Caki2 (cell line): ENCODE data around the gene TMEM52B. TPM values are rescaled to one million over a fixed set of nuclear protein-coding genes. Genes with fewer than 3 reads are reported as not detected.
"Not testable (repeated sequence)": the region's sequence is repeated elsewhere in the genome, so short reads cannot be mapped to it uniquely, and the experiment has no call there.

Source experiments
- DNase-seq: peaks from one replicate; pipeline ENCODE4 v3.0.0-alpha.2; 2015; ENCODE audit warnings: low read depth
- in situ Hi-C: cut with HindIII; loops from 2 replicates; pipeline ENCODE4 v1.10.0; 2016; ENCODE audit warnings: low sequenced_read_pairs, low pct_unique_long_range_greater_than_20kb, mixed read lengths
- total RNA-seq: library from RNA; depleted of rRNA; stranded (reverse); fragments of >200 nt; shearing (Covaris generic); gene quantifications from 2 replicates; pipeline ENCODE4 v1.2.3, GENCODE V29; 2014; ENCODE audit warnings: low replicate concordance

Gene TMEM52B
- total RNA-seq, 1 experiment from 2014 or later: not detected

- in situ Hi-C loops, DNase-seq: not testable (repeated sequence)
Observed at GRCh38 chr12:10204495-10204894, 25.7 kb downstream of the TMEM52B start.

- in situ Hi-C loops: no loop called here
- DNase-seq: no peak
Observed at GRCh38 chr12:10205220-10205807, 26.5 kb downstream of the TMEM52B start.

GRCh38 chr12:10207136-10207535 lies 28.3 kb downstream of the TMEM52B start:
- in situ Hi-C loops: no loop called here
- no peak for DNase-seq

DNA sequence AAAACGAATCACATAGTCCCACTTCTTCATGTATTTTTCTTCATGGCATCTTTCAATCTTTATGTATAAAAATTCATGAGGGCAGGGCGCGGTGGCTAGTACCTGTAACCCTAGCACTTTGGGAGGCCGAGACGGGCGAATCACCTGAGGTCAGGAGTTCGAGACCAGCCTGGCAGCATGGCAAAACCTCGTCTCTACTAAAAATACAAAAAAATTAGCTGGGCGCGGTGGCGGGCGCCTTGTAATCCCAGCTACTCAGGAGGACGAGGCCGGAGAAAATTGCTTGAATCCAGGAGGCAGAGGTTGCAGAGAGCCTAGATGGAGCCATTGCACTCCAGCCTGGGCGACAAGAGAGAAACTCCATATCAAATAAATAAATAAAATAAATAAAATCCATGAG lies 31.4 kb downstream of the TMEM52B start:
- in situ Hi-C loops: no loop called here

GRCh38 chr12:10211101-10211939 lies 32.5 kb downstream of the TMEM52B start:
- DNase-seq: no peak
- in situ Hi-C loops: no loop called here

More for the DNA sequence above, 31.4 kb downstream of the TMEM52B start:
- no peak for DNase-seq

GRCh38 chr12:10211940-10212738 lies 33.3 kb downstream of the TMEM52B start:
- peak; percentile 99 for DNase-seq
- in situ Hi-C loops: no loop called here

DNA sequence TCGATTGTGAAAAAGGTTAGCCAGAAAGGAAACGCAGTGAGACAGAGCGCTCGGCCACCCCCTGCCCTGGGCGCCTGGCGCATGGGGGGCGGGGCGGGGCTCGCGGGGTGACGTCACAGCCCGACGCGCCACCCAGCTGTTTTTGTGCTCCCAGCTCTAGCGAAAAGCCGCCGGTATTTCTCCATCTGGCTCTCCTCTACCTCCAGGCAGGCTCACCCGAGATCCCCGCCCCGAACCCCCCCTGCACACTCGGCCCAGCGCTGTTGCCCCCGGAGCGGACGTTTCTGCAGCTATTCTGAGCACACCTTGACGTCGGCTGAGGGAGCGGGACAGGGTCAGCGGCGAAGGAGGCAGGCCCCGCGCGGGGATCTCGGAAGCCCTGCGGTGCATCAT lies 33.9 kb downstream of the TMEM52B start, which contains the start of gene GABARAPL1:
GABARAPL1 (plus strand) TSS at position 139 of the 393 bp plus-strand sequence; CDS start at position 392, 253 bp downstream.
- no peak for DNase-seq

GRCh38 chr12:10213168-10214135 lies 34.6 kb downstream of the TMEM52B start:
- DNase-seq: peak; percentile 62
- in situ Hi-C loops: no loop called here

More for the DNA sequence above, 33.9 kb downstream of the TMEM52B start, which contains the start of gene GABARAPL1:
- in situ Hi-C loops: no loop called here

DNA sequence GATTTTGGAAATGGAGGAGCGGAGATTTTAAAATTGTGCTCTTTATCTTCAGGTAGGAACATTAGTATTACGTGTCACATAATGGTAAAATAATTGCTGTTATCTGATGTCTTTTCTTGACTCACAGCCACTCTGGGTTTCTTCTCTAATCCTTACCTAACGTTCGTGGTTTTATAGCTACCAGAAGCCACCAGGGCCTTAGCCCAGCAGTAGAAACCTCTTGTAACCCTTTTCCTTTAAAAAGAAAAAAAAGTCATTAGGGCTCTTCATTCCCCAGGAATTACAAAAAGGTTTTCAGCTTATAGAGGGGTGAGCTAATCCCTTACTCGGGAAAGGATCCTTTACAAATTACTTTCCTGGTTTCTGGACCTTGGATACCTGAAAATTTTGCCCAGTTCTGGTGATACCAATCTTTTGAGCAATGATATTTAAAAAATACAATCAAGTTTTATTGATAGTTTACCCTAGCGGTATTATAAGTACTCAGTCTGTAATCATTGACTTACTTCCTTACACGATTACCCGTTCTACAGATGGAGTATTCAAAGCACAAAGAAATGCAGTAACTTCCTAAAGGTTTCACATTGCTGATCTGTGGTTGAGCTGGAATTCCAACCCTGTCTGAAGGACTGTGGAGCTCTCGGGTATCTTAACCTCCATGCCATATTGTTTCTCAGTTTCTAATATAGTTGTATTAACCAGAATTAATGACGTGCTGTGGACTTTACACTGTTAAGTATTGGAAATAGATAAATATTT lies 35.5 kb downstream of the TMEM52B start:
- DNase-seq: peak; percentile 55
- in situ Hi-C loops: no loop called here

GRCh38 chr12:10214895-10215267 lies 36.0 kb downstream of the TMEM52B start:
- in situ Hi-C loops: no loop called here
- peak; percentile 81 for DNase-seq

- no peak for DNase-seq
- in situ Hi-C loops: no loop called here
Observed at GRCh38 chr12:10215436-10215835, 36.6 kb downstream of the TMEM52B start.

DNA sequence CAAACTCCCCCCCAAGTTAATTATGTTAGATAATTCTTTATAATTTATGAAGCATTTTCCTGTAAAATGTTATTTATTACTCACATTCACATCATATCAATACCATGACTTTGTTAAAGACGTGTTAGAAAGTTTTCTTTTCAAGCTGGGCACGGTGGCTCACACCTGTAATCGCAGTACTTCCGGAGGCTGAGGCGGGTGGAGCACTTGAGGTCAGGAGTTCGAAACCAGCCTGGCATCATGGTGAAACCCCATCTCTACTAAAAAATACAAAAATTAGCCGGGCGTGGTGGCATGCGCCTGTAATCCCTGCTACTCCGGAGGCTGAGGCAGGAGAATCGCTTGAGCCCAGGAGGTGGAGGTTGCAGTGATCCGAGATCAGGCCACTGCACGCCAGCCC lies 37.1 kb downstream of the TMEM52B start:
- DNase-seq, in situ Hi-C loops: not testable (repeated sequence)

DNA sequence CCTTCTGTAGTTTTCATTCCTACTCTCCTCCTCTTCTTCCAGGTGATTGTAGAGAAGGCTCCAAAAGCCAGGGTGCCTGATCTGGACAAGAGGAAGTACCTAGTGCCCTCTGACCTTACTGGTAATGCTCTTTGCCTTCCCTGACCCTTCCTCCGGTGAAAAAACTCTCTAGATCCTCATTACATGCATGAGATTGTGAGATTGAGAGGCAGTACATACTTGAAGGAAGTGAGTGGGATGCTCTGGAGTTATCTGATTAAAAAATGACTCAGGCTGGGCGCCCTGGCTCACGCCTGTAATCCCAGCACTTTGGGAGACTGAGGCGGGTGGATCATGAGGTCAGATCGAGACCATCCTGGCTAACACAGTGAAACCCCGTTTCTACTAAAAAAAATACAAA lies 39.2 kb downstream of the TMEM52B start:
- in situ Hi-C loops: no loop called here
- no peak for DNase-seq

DNA sequence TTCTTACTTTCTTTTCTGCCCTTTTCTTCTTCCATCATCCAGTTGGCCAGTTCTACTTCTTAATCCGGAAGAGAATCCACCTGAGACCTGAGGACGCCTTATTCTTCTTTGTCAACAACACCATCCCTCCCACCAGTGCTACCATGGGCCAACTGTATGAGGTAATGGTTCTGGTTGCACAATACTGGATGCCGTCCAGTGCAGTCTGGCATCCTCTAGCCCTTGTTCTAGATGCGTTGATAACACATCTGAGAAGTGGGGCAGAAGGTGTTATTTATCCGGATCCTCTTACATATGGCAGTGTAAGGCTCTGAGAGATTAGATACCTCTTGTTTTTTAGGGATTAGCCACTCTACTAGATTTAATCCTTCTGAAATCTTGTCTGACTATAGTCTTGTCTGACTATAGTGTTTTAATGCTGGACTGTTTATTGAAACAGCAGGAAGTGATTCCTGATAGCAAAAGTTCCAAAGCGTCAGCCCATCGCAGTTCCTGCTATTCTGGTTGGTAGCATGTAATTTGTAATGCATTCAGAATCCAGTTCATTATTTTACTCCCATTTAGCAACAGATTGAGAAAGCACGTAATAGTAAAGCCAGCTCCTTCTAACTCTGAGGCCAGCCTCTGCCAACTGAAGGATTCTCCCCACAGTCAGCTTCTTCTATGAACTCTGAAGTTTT lies 41.7 kb downstream of the TMEM52B start:
- DNase-seq: no peak
- in situ Hi-C loops: no loop called here

DNA sequence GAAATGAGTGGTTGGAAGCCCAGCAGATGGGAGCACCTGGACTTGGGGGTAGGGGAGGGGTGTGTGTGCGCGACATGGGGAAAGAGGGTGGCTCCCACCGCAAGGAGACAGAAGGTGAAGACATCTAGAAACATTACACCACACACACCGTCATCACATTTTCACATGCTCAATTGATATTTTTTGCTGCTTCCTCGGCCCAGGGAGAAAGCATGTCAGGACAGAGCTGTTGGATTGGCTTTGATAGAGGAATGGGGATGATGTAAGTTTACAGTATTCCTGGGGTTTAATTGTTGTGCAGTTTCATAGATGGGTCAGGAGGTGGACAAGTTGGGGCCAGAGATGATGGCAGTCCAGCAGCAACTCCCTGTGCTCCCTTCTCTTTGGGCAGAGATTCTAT lies 43.0 kb downstream of the TMEM52B start:
- in situ Hi-C loops: no loop called here
- DNase-seq: no peak

- in situ Hi-C loops: no loop called here
Observed at GRCh38 chr12:10223208-10223607, 44.4 kb downstream of the TMEM52B start.

DNA sequence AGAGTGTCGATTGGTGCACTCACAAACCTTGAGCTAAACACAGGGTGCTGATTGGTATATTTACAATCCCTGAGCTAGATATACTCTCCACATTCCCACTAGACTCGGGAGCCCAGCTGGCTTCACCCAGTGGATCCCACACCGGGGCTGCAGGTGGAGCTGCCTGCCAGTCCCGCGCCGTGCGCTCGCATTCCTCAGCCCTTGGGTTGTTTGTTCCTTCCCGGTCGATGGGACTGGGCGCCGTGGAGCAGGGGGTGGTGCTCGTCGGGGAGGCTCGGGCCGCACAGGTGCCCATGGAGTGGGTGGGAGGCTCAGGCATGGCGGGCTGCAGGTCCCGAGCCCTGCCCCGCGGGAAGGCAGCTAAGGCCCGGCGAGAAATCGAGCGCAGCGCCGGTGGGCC lies 46.6 kb downstream of the TMEM52B start:
- DNase-seq, in situ Hi-C loops: not testable (repeated sequence)

More at GRCh38 chr12:10223208-10223607, 44.4 kb downstream of the TMEM52B start:
- DNase-seq: peak; percentile 4
